ENCODE results near the gene GPANK1.

DNA sequence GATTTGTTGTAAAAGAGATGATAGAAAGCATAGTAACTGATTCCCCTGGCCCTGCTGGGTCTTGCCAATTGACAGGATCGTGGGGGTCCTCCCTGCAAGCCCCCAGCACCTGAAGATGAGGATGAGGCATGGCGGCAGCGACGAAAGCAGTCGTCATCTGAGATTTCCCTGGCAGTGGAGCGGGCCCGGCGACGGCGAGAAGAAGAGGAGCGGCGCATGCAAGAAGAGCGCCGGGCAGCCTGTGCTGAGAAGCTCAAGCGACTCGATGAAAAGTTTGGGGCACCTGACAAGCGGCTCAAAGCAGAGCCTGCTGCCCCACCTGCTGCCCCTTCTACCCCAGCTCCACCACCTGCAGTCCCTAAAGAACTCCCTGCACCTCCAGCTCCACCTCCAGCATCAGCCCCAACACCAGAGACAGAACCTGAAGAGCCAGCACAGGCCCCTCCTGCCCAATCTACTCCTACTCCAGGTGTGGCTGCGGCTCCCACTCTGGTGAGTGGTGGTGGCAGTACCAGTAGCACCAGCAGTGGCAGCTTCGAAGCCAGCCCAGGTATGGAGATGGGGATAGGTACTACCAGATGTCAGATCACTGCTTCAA lies 37.0 kb downstream of the GPANK1 start:
- TF ChIP-seq, protein P1, sequence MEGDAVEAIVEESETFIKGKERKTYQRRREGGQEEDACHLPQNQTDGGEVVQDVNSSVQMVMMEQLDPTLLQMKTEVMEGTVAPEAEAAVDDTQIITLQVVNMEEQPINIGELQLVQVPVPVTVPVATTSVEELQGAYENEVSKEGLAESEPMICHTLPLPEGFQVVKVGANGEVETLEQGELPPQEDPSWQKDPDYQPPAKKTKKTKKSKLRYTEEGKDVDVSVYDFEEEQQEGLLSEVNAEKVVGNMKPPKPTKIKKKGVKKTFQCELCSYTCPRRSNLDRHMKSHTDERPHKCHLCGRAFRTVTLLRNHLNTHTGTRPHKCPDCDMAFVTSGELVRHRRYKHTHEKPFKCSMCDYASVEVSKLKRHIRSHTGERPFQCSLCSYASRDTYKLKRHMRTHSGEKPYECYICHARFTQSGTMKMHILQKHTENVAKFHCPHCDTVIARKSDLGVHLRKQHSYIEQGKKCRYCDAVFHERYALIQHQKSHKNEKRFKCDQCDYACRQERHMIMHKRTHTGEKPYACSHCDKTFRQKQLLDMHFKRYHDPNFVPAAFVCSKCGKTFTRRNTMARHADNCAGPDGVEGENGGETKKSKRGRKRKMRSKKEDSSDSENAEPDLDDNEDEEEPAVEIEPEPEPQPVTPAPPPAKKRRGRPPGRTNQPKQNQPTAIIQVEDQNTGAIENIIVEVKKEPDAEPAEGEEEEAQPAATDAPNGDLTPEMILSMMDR (IDR thresholded peaks at IDR 0.05) = no peak
- TF ChIP-seq EP300 (IDR thresholded peaks at IDR 0.05) = no peak

Data from ovary (tissue), 3 donors.